LNCaP clone FGC (cell line): Measurements from ENCODE around the gene NUMA1.

Source experiments
- DNase-seq: peaks from one replicate; pipeline ENCODE4 v3.0.0-alpha.2; 2011; ENCODE audit warnings: low read depth
- H3K4me3 ChIP-seq: 2 replicates; pipeline ENCODE4 v1.5.1; 2011; ENCODE audit warnings: mild to moderate bottlenecking, low read depth, low read length, control low read depth
- CTCF ChIP-seq: IDR thresholded peaks from 2 replicates; pipeline ENCODE4 v1.5.1; 2012; ENCODE audit warnings: mild to moderate bottlenecking; ENCODE audit not compliant: control insufficient read depth, insufficient read depth; ENCODE audit errors: extremely low read depth

The NUMA1 gene

DNA sequence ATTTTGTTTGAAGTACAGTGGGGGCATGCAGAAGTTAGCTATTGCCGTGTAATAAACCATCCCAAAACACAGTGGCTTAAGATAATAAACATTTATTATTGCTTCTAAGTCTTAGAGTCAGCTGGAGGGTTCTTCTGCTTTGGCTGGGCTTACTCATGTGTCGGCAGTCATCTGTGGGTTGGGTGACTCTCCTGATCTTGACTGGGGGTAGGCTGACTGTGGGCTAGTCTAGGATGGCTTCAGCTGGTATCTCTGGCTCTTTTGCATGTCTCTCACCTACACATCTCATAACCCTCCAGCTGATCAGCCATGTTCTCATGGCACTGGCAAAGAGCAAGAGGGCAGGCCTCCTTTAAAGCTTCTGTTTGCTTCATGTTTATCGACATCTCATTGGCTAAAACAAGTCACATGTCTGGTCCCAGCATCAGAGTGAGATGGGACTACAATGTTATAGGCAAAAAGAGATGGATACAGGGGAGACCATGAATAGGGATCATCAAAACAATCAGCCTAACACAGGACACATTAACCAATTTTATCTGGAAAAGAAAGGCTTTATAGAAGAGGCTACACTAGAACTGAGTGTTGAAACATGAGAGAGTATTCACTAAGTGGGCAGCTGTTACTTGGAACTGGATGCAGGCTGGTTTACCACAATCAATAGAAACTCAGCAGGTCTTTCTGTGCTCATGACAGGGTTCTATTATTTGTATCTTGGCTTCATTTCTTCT, 5.4 kb upstream of the NUMA1 start:
- TF ChIP-seq CTCF, result no peak
- no peak overlapping the region for H3K4me3 ChIP-seq
- no peak for DNase-seq

DNA sequence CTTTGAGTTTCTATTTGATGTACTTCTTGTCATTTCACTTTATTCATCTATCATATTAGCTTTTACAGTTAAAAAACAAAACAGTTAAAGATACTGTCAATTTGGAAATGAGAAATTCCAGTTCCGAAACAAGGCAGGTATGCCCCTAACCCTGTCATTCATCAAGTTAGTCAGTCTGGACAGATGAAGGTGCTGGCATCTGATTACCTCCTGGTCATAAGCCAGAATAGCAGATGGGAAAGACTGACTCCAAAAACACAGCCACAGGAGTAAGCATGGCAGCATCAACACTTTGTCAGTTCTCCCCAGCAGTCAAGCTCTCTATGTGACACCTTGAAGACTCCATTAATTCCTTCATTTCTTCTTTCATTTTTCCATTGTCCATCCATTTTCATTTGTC, 4.6 kb upstream of the NUMA1 start:
- no peak overlapping the region for H3K4me3 ChIP-seq
- no peak for DNase-seq
- no peak for TF ChIP-seq CTCF

DNA sequence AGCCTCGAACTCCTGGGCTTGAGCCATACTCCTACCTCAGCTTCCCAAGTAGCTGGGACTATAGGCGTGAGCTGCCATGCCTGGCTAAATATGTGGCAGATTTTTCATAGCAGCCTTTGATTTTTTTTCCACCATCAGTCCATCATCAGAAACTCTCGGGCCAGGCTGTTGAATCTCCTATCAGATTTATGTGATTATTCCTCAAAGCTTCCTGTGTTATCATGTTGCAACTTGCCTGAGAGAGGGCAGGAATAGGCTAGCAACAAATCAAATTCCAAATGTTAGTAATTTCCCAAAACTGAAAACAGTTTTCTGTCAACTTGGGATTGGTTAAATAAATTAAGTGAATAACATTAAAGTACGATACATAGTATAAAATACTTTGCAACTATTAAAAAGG, 3.7 kb upstream of the NUMA1 start:
- no peak for TF ChIP-seq CTCF
- no peak overlapping the region for H3K4me3 ChIP-seq
- no peak for DNase-seq

GRCh38 chr11:72083414-72083813, 3.1 kb upstream of the NUMA1 start:
- DNase-seq, result no peak
- no peak overlapping the region for H3K4me3 ChIP-seq
- TF ChIP-seq CTCF, result no peak

GRCh38 chr11:72081821-72082453, 1.6 kb upstream of the NUMA1 start:
- peak; percentile 89 for DNase-seq
- peak overlapping the region; percentile 71 for H3K4me3 ChIP-seq
- TF ChIP-seq CTCF, result no peak

DNA sequence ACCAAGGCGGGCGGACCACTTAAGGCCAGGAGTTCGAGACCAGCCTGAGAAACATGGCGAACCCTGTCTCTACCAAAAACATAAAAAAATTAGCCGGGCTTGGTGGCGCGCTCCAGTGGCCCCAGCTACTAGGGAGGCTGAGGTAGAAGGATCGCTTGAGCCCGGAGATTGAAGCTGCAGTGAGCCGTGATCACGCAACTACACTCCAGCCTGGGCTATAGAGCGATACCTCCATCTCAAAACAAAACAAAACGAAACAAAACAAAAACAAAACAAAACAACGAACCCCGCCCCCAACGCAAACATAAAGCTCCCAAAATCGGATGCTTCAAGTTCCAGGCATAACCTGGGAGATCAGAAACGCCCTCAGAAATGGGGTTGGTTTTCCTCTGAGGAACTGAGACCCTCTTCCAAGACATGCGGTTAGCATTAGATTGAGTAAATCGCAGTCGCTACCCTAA, 872 bp upstream of the NUMA1 start:
- H3K4me3 ChIP-seq, result peak overlapping the region; percentile 71
- no peak for DNase-seq
- no peak for TF ChIP-seq CTCF
